LHCN-M2 (cell line): ENCODE results near the gene AKT3. TPM values are rescaled to one million over a fixed set of nuclear protein-coding genes. Genes with fewer than 3 reads are reported as not detected.
A peak's percentile ranks its signal among the peaks of the same experiment; 100 is the strongest.
"Not testable (repeated sequence)": the region's sequence is repeated elsewhere in the genome, so short reads cannot be mapped to it uniquely, and the experiment has no call there.

Experiments
- DNase-seq: peaks from one replicate; pipeline ENCODE4 v3.0.0-alpha.2; 2012; ENCODE audit warnings: low read depth
- total RNA-seq: library from RNA; depleted of rRNA; stranded (reverse); fragments of >200 nt; gene quantifications from 2 replicates; pipeline ENCODE4 v1.2.3, GENCODE V29; 2014

AKT3 gene
- total RNA-seq, 1 experiment from 2014 or later: 12.2 TPM

DNA sequence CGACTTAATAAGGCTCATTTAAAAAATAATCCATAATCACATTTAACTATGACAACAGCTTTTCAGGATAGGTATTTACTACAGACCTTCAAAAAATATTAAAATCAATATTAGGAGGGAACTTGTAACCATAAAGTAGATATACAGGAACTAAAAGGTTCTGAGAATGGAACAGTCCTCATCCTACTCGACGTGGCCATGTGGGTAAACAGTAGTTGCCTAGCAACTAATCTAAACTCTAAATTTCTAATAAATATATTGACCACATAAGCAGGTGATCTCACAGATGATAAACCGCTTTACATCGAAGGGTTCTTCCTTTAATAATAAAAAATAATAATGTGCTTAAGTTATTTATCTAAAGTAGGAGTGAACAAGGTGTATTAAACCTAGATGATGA is 7.9 kb downstream of the AKT3 start:
- DNase-seq: no peak

DNA sequence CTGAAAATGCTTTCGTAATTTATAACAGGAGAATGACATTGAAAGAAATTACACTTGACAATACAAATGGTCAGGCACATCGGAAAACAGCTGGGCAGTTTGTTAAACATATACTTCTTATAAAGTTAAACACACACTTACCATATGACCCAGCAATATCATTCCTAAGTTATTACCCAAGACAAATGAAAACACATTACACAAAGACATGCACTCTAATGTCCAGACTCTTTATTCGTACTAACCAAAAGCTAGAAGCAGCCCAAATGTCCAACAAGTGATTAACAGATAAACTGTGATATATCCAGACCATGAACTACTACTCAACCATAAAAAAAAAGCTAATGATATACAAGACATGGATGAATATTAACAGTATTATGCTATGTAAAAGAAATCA is 8.5 kb downstream of the AKT3 start:
- DNase-seq: peak; percentile 26

DNA sequence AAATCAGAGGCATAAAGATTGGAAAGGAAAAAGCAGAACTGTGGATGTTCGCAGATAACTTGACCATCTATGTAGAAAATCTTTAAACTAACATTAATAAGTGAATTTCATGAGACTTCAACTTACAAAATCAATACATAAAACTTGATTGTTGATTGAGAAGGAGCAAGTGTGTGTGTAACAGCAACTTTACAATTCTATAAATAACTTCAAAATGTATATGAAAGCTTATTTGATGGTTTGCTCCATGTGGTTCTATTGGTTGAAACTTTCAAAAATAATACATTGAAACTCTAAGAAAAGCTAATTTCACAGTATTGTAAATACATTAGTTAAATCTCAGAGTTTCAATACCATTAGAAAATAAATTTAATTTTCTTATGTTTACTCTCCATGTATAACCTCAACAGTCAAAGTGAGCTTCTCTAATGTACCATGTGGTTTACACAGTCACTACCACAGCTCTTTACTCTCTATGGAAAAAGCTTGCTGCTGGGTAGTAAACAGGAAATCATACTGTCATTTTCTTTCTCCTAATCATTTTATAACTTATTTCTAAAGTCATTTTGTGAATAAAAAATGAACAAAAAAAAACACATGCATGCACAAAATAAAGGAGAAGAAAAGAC is 12.0 kb downstream of the AKT3 start:
- no peak for DNase-seq

DNA sequence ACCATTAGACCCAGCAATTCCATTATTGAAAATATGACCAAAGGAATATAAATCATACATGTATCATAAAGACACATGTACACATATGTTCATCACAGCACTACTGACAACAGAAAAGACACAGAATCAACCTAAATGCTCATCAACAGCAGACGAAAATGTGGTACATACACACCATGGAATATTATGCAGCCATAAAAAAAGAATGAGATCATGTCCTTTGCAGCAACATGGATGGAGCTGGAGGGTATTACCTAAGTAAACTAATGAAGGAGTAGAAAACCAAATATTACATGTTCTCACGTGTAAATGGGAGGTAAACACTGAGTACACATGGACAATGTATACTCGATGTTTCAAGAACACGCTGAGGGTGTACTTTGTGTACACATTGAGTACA is 15.9 kb downstream of the AKT3 start:
- no peak for DNase-seq

DNA sequence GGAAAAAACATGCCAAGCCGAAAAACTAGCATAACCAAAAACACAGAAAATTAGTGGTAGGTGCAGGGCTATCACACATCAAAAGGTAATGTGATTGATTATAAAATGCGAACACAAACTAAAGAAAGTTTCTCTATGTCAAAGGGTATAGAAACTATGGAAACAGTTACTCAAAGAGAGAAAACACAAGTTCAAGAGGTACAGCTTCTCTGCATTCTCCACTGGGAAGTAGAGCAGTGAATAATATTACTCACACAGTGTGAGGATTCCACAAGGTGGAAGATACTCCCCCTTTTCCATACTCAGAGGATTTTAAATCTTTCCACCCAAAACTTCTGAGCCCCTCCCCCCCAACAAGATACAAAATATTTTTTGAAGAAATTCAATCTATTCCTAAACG is 18.6 kb downstream of the AKT3 start:
- DNase-seq: no peak

DNA sequence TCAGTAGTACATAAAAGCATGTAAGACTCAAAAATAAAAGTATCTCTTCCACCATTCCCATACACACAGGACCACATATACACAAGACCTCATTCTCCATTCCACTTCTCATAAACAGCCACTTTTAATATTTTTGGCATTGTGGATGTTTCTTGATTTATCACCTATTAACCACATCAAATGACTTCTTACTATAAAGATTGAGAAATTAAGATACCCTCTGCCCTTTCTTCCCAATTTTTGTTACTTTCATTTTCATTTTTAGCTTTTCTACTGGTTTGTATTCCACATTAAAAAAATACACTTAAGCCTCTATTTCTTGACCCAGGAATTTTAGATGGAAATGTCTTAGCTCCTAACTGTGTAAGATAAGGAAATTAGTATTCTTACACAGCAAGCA is 22.8 kb downstream of the AKT3 start:
- no peak for DNase-seq

DNA sequence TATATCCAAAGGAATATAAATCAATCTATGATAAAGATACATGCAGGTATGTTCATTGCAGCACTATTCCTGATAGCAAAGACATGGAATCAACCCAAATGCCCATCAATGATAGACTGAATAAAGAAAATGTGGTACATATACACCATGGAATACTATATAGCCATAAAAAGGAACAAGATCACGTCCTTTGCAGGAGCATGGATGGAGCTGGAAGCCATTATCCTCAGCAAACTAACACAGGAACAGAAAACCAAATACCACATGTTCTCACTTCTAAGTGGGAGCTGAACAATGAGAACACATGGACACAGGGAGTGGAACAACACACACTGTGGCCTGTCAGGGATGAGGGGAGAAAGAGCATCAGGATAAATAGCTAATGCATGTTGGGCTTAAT is 25.1 kb downstream of the AKT3 start:
- not testable (repeated sequence) for DNase-seq

DNA sequence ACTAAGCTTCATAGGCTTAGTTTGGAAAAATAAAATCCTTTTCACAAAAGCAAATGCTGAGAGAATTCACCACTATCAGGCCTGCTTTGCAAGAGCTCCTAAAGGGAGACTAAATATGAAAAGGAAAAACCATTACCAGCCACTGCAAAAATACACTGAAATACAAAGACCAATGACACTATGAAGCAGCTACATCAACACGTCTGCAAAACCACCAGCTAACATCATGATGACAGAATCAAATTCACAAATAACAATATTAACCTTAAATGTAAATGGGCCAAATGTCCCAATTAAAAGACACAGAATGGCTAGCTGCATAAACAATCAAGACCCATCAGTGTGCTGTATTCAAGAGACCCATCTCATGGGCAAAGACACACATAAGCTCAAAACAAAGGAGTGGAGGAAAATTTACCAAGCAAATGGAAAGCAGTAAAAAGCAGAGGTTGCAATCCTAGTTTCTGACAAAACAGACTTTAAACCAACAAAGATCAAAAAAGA is 28.8 kb downstream of the AKT3 start:
- DNase-seq: no peak

DNA sequence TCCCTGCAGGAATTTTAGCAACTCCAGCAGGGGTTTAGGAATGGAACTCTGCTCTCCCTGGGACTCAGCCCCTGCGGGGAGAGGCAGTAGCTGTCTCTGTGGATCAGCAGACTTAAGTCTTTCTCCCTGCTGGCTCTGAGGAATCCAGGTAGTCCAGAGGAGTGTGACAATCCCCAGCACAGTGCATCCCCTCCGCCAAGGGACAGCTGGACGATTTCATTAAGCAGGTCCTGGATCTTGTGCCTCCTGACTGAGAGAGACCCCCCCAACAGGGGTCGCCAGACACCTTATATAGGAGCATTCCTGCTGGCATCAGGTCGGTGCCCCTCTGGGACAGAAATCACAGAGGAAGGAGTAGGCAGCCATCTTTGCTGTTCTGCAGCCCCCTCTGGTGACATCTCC is 30.6 kb downstream of the AKT3 start:
- DNase-seq: no peak

DNA sequence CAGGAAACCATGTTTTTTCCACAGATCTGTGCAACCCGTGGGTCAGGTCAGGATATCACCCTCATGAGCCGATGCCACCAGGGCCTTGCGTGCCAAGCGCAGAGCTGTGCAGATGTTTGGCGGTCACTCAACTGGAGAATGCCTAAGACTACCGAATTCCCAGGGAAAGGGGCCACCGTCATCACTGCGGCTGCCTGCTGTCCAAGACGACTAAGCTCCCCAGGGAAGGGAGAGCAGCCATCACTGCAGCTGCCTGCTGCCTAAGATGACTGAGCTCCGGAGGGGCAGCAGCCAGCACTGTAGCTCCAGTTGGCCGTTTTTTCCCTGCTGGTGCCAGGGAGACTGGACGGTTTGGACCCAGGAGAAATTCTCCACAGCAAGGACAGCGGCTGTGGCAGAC is 31.1 kb downstream of the AKT3 start:
- DNase-seq: no peak

DNA sequence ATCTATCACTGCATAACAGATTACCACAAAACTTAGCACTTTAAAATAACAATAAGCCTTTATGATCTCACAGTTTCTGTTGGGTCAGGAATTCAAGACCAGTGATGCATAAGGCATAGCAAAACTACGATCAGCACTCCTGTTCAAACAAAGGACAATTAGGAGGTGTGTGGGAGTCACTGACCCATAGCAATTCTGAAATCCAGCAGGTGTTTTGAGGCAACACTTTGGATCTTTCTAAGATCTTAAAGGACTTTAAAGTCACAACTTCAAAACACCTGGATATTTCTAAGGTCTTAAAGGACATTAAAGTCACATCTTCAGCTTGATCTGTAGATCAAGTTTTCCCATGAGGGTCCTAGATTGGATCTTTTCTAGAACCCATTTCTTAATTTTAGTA is 35.3 kb downstream of the AKT3 start:
- DNase-seq: no peak

DNA sequence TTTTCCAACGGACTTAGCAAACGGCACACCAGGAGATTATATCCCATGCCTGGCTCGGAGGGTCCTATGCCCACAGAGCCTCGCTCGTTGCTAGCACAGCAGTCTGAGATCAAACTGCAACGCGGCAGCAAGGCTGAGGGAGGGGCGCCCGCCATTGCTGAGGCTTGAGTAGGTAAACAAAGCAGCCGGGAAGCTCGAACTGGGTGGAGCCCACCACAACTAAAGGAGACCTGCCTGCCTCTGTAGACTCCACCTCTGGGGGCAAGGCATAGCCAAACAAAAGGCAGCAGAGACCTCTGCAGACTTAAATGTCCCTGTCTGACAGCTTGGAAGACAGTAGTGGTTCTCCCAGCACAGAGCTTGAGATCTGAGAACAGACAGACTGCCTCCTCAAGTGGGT is 42.7 kb downstream of the AKT3 start:
- not testable (repeated sequence) for DNase-seq

DNA sequence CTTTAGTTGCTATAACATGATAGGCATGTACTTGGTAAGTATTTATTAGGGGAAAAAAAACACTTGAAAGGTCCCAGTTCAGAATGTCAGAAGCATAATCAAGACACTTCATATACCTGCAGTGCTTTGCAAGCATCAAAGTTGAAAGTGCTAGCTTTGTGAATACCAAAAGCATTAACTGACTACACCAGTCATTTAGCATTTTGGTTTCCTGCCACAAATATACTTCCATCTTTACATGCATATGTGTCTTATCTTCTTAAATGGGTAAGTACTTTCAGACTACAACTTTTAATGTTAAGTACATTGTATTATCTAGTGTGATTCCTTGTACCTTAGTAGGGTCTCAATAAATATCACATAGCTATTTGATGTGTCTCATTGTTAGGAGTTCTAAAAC is 43.7 kb downstream of the AKT3 start:
- no peak for DNase-seq

DNA sequence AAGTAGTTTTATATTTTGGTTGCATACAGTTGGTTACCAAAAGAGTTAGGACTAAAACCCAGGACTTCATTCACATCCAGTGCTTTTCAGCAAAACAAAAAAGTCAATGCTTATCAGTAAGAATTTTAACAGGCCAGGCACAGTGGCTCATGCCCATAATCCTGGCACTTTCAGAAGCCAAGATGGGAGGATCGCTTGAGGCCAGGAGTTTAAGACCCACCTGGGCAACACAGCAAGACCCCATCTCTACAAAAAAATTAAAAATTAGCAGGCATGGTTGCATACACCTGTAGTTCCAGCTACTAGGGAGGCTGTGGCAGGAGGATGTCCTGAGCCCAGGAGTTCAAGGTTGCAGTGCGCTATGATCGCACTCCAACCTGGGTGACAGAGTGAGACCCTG is 47.3 kb downstream of the AKT3 start:
- DNase-seq: no peak

DNA sequence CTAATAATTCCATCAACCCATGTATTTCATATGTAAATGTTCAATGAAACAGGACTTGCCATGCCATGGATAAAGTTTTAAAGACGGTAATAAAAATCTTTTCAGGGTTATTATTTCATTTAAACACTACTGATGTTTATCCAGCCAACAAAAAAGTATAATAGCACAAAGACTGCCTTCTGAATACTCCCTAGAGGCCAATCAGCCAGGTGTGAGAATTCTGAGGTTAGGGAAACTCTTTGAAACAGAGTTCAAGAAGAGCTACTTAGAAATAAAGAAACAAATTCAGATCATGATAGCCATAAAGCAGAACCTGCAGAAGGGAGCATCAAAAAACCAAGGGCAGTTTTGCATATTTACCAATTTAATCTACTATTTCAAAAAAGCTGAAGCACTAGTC is 48.7 kb downstream of the AKT3 start:
- no peak for DNase-seq

DNA sequence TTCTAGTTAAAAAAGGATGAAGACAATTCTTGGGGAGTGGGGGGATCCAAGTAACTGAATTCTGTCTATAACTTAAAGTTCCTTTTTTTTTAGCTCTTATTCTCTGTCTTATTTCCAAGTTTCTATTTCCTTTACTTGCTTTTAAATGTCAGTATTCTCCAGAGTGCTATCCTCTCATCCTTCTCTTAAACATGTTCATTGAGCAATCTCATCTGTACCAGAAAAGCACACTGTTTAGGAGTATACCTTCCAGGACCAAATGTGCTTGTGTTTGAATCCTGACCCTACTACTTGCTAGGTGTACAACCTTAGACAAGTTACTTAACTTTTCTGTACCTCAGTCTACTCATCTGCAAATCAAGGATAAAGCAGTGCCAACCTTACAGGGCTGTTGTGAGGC is 50.1 kb downstream of the AKT3 start:
- DNase-seq: no peak

DNA sequence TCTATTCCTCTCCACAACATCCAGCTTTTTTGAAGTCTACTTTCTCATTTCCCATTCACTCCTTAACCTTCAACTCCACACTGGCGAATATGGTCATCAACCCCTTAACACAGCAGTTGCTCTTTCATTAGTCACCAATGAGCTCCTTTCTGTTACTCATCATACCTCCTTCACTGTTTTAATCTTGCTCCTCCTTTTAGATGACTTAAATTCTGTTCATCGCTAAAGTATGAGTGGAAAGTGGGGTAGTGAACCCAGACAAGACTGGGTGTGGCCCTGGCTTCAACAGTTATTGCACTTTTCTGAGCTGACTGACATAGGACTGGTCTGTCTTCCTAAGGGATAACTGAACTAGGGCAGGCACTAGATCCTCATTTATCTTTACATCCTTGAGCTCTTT is 51.3 kb downstream of the AKT3 start:
- DNase-seq: peak; percentile 93

DNA sequence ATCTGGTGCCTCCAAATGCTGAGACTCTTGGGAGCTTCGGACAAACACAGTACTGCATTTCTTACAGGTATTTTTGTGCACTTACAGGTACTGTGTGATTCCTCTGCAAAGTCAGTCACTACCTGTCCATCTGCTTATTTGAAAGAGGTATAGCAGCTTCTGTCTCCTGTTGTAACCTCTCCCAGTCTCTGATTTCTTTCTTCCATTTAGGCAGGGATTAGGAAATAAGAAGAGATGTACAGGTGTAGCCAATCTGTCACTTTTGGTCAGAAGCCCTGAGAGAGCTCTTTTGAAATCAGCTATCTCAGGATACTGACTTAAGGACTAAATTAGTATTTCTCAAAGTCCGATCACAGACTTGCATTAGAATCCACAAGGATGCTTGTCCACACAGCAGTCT is 54.0 kb downstream of the AKT3 start:
- DNase-seq: no peak

DNA sequence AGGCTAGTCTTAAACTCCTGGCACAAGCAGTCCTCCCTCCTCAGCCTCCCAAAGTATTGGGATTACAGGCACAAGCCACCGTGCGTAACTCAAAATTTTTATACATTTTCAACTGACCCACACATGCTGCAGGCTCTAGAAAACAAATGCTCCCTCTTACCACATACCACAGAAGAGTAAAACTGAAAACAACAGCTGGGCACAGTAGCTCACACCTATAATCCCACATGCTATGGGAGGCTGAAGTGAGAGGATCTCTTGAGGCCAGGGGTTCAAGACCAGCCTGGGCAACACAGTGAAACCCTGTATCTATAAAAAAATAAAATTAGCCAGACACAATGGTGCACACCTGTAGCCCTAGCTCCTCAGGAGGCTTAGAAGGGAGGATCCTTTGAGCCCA is 56.7 kb downstream of the AKT3 start:
- DNase-seq: peak; percentile 39

DNA sequence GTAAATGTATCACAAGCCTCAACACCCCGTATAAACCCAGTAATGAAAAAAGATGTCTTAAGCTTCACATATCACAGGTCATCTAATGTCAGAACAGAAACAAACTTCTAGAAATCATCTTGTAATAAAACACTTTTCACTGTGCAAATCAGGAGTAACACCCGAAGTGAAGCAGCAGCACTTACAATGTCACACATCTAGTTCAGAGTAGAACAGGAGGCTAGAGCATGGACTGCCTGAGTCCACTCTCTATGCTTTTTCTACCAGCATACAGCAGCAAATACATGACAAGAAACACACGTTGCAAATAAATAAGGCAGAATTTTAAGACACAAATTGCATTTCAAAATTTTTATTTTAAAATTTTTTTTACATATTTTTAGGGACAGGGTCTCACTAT is 57.2 kb downstream of the AKT3 start:
- no peak for DNase-seq

DNA sequence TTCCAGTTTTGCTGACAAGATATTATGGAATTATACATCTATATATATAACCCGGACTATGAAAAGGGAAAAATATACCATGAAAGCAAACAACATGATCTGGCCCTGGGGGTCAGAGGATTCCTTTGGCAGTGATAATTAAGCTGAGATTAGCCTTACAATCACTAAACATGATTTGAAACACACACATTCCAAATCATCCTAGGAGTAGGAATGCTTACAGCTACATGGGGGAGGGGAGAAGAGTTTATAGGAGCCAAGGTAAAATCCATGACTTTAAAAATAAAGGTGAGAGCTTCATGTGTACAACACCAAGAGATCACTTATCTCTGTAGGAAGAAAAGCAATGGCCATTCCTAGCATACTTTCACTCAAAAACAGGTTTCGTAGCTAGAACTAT is 57.6 kb downstream of the AKT3 start:
- DNase-seq: no peak

DNA sequence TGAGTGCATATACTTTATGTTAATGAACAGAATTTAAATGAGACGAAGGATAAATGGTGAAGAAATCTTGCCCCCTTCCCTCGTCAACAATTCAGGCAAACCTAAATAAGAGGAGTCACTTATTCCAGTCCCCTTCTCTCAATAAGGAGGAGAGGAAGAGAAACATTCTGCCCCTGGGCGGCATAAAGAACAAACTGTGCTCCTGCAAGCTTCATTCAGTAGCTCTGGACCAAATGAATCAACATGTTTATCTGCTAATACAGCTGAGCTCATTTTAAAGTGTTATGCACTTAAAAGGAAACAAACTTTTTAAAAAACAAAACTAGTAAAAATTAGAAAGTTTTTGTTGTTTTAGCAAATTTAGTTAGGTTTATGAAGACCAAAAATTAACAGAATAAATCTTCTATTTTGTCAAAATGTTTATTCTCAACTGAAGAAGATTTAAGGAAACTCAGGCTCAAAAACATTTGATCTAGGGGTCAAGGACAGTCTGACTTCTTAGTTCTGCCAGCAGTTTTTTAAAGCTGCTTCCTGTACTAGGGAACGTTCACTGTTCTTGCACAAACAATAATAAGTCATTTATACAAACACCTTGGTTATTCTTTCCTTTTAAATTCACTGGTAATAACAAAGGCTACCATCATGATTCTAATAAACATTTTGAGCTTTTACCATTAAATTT is 58.3 kb downstream of the AKT3 start:
- peak; percentile 25 for DNase-seq

DNA sequence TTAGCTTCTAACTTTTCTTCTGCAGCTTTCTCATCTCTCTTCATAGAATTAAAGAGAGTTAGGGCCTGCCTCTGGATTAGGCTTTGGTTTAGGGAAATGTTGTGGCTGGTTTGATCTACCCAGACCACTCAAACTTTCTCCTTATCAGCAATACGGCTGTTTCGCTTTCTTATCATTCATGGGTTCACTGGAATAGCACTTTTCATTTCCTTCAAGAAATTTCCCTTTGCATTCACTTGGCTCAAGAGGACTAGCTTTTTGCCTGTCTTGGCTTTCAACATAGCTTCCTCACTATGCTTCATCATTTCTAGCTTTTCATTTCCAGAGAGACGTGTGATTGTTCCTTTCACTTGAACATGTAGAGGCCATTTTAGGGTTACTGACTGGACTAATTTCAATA is 59.6 kb downstream of the AKT3 start:
- no peak for DNase-seq

DNA sequence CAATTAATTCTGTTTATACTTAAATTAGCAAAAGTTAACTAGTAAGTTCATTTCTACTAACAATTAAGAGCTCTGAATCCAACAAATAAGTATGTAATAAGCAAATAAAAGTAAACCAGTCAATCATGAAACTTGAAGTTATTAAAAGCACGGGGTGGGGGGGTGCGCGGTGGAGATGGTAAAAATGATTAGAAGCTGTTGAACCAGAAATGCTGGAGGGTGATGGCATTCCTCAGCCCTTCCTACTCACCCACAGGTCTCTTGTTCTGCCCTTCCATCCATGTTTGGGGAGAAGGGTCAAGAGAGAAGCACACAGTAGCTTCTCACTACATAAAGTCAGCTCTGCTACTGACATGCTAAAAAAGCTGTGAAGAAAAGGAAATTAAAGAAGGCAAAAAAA is 63.5 kb downstream of the AKT3 start:
- no peak for DNase-seq
